Hematopoietic multipotent progenitor cell treated with erythropoietin and hydrocortisone succinate and interleukin-3 and kit ligand, for 4 days (in vitro differentiated cells): Measurements from ENCODE around the gene KIF6.

Source experiments
- DNase-seq: peaks from one replicate; pipeline ENCODE4 v3.0.0-alpha.2; 2015

KIF6 gene

DNA sequence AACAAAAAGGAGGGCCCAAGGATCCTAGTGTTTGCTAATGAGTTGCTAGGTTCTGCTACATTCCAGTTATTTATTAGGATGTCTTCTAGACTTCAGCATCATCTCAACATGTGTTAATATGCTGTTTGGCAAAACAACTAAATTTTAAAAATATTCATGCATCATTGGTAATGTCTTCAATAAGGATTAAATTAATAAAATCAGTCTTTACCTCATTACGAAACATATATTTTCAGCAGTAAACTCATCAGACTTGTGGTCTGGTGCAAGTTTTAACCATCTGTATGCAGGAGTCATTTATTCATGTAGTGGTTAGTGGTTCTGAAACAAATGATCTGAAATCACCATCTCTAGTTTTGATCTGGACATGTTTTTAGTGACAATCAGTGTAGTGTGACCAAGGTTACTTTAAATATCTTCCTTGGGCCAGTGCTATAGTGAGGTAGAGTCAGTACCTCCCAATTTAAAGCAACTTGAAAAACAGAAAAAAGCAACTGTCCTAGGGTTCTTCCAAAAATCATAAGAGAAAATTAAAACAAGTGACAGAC, 317.7 kb downstream of the KIF6 start:
- DNase-seq = no peak

GRCh38 chr6:39404312-39404711, 320.9 kb downstream of the KIF6 start:
- DNase-seq = no peak

DNA sequence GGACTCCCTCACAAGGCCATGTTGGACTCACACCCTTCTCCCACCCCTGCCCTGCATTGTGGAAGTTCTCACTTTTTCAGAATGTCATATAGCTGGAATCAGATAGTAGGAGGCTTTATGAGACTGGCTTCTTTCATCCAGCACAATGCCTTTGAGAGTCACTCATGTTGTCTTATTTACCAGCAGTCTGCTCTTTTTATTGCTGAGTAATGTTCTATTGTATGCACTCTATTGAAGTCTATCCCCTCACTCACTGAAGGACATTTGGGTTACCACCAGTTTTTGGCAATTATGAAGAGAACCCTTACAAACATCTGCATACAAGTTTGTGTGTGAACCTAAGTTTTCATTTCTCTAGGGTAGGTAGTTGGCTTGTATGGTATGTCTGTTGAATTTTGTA, 321.9 kb downstream of the KIF6 start:
- no peak for DNase-seq

GRCh38 chr6:39402239-39402751, 322.9 kb downstream of the KIF6 start:
- DNase-seq = no peak

GRCh38 chr6:39401376-39401775, 323.8 kb downstream of the KIF6 start:
- DNase-seq = no peak

DNA sequence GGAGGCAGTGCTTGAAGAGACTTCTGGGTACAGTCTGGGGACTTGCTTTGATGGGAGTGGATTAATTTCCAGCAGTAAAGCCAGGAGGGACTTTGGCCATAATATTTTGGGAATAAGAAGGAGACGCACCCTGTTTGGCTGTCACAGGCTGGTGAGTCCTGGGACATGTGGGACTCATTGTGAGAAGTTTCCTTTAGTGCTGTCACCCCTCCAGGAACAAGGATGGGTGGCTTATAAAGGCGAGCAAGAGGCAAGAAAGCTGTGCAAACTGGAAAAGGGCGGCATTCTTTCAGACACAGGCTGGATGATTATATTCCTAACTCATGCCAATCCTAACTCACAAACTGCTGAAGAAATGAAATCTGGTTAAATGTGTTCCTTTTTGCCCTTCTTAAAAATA, 325.2 kb downstream of the KIF6 start:
- DNase-seq = no peak

DNA sequence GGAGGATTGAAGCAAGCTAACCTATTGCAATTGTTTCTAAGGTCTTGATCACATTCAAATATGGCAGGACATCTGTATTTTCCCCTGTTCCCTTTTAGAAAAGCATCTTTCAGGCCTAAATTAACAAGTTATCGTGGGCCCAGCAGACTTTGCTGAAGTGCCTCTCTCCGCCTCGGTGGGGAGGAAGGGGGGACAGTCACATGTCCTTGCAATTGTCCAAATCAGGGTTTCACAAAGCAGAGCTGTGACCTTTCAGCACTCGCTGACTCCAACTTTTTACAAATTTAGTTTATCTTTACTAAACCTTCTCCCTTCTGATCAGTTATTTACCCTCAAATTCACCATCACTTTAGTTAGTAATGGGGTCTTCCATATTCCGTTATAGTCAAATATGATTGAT, 328.4 kb downstream of the KIF6 start:
- DNase-seq = no peak

DNA sequence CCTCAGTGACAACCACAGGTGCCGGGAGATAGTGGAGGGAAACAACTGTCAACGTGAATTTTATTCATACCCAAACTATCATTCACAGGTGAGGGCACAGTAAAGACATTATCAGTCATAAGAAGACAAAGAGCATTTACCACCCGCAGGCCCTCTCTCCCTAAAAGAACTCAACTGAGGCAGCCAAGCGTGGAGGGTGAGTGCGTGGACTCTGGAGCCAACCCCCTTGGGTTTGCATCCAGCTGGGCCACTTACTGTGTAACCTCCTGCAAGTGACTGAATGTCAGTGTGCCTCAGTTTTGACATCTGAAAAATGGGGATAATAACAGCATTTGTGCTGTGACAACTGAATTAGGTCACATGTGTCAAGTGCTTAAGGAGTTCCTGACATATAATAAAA, 332.1 kb downstream of the KIF6 start:
- DNase-seq = no peak

DNA sequence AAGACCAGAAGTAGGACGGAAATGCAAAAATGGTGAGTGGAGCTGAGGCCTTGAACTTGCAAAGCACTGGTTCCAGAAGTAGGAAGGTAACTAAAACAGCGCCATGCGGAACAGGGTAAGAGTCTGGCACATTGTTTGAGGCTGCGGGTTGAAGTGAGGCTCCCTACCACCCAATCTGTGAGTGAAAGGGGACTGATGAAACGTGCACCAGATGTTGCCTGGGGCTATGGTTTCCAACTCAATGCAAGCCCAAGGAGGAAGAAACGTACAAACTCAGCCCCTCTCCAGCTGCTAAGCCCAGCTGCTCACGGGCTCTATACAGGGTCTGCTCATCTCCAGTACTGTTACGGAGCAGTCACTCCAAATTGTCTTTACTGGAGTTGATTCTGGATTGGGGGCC, 334.0 kb downstream of the KIF6 start:
- DNase-seq = no peak

GRCh38 chr6:39389484-39389767, 335.8 kb downstream of the KIF6 start:
- DNase-seq = no peak

- no peak for DNase-seq
Measured at GRCh38 chr6:39388606-39389483, 336.4 kb downstream of the KIF6 start.

GRCh38 chr6:39387785-39388184, 337.4 kb downstream of the KIF6 start:
- DNase-seq = no peak

DNA sequence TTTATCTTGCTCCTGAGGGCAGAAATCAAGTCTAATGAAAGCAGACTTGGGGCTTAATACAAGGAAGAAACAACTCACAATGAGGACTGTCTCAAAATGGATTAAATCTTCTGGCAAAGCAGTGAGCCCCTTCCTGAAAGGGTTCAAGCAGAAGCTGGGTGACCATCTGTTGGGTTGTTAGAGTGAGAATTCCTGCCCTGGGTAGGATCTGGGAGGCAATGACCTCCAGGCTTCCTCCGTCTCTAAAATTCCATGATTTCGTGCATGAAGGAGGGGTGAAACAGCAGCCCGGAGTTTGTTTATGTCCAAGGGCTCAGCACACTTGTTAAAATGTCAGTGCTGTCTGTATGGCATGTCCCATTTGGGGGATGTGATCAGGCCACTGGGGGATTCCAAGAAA, 338.7 kb downstream of the KIF6 start:
- no peak for DNase-seq

GRCh38 chr6:39381550-39382140, 343.6 kb downstream of the KIF6 start:
- DNase-seq = no peak

GRCh38 chr6:39380837-39381549, 344.2 kb downstream of the KIF6 start:
- no peak for DNase-seq

GRCh38 chr6:39378960-39379425, 346.2 kb downstream of the KIF6 start:
- no peak for DNase-seq

DNA sequence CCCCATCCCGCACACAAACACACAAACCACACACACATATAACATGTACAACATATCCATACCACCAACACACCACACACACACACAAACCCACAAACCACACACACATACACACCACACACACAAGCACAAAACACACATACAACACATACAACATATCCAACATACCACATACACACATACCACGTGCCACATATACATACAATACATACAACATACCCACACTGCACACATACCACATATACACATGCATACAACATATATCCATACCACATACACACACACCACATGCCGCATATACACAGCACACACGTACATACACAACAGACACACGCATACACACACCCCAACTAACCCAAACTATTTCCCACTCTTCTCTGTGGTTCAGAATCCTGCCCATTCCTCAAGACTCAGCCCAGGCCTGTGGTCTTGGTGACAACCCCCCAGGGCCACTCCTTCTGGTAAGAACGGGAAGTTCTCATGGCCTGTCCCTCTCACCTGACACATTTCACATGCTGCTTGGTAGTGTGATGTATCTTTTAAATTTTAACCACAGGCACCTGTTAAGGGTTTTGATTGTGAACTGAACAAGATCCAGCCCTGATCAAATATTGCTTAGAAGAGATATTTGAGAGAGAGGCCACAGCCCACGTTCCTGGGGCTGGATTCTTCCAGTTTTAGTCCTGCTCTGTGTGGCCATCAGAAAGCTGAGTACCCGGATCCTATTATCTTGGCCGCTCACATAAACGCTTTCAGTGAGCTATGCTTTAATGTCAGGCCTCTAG, 346.8 kb downstream of the KIF6 start:
- DNase-seq = no peak

GRCh38 chr6:39377539-39377950, 347.7 kb downstream of the KIF6 start:
- peak; percentile 62 for DNase-seq

GRCh38 chr6:39375405-39375804, 349.8 kb downstream of the KIF6 start:
- no peak for DNase-seq

DNA sequence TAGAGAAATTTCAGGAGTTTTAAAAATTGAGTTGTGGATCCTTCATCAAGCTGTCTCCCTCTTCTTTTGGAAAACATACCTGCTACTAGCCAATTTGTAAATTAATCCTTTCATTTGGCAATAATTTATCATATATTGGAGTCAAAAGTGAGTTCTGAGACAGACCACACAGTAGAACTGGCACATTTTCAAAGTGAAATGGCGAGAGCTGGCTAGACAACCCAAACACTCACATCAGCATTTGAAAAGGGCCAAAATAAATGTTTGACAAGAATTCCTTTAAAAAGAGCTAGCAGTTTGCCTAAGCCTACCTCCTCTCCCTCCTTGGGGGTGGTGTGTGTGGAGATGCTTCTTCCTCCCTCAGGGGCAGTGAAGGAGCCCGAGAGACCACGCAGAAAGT, 354.8 kb downstream of the KIF6 start:
- no peak for DNase-seq

DNA sequence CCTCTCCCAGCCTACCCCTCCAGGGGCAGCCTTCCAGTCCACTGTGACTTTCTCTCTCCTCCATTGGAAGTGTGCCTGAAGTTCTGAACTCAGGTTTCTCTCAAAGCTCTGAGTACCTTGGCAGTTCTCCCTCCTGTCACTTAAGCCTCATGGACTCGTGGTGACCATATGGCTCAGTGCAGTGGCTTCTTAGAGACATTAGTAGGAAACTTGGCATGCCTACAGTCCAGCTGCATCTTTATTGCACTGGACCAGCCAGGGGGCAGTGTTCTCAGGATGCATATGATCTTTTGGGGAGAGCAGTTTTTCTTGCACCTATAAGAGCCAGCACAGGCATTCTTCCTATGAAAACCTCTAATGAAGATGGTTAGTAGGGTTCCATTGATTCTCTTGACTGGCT, 355.2 kb downstream of the KIF6 start:
- no peak for DNase-seq

- DNase-seq = no peak
Measured at GRCh38 chr6:39367700-39368099, 357.5 kb downstream of the KIF6 start.
